NCI-H524 treated with DMSO at 0.1 percent for 48 hours (cell line): ENCODE measurements around the gene TGFBR3.

ENCODE experiments used
- DNase-seq: peaks from one replicate; lab custom pipeline; 2025; lab: John Stamatoyannopoulos, UW

The TGFBR3 gene

DNA sequence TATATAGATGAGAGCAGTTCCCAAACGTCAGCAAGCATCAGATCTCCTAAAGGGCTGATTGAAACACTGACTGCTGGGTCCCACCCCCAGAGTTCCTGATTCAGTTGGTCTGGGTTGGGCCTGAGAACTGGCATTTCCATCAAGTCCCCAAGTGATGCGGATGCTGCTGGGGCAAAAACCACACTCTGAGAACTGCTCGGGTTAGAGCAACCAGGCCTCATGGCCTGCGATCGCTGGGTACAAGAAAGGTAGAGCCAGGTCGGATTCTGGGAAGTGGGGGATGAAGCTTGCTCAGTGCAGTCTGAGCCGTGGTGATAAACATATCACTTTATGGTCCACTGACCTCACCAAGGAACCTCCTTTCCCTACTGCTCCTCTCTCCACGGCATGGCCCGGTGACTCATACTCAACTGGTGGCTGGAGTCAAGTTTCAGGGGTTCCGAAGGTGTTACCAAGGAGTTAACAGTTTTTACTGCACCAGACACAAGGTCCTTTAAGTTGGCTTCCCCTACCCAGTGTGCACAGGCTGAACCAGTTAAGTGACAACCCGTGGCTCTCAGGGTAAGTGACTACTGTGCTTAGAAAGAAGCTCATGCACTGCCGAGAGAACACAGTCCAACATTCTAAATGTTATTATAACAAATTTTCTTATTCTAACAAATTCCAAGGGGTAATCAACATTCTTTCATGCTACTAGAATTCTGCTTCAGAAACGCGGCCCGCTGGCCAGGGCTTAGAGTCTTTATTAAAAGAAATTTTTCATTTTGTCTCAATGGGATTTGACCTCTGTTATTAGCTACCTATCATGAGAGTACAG, 153.5 kb downstream of the TGFBR3 start:
- no peak for DNase-seq

- no peak for DNase-seq
Observed at GRCh38 chr1:91731815-91732214, 154.1 kb downstream of the TGFBR3 start.

DNA sequence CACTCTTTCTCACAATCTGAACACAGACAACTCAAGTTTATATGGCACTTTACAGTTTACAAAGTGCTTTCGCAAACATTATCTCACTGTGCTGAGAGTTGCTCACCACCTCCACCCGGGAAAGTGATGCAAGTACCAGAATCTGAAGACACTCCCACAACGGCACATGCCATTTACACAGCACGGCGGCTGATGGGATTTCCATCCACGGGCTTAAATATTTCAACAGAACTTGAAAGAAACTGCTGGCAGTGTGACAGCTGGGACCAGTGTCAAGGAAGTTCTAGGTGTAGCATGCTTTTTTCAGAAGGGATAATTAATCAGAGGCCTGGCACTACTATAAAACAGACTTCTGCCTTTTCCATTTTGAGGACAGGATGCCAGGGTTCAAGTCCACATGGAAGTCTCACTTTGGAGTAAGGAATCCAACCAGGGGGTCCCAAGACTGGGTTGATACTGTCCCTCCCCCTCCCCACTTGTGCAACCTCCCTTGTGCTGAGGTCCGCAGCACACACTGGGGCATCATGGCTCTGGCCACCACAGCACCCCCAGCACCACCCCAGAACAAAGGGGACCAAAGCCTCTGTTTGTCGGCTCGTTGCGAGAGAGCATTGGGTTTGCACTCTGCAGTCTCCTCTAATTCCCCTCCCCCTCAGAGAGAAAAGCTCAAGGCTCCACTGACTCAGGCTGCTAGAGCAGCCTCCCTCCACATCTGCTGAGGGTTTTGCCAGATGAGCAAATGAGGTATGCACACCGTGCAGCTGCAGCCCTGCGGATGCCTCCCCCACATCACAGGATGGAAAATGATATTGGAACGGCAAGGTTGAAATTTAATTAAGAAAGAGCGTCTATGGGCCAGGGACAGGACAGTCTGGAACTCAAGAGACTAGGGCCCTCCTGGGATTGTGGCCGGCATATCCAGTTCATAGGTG, 154.9 kb downstream of the TGFBR3 start:
- no peak for DNase-seq

DNA sequence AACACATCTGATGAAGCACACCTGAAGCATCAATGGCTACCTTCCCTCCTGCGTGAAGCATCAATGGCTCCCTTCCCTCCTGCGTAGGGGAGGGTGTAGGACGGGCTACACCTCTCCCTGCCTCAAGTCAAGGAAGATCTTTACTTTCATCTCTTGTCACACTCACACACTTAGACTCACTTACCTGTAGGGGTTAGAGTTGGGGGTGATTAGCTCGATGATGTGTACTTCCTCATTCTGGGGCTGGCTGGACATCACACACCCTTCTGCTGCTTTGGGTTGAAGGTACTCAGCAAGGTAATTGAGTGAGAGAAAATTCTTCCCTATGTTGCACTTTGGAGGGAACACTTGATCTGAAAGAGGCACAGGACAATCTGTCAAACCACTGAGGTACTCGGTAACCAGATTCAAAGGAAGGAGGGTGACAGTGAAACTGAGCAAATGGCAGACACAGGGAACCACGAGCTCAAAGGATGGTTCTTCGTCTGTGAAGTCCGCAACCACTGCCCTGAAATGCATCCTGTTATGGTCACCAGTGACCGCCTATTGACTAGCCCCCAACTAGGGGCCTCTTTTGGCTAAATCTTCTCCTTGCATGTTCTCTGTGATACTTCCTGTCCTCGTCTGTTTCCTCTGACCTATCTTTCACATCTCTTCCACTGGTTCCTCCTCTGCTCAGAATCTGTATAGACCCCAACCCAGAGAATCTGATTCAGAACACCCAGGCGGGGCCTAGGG, 156.2 kb downstream of the TGFBR3 start:
- DNase-seq: no peak

GRCh38 chr1:91727763-91728162, 158.2 kb downstream of the TGFBR3 start:
- DNase-seq: no peak

DNA sequence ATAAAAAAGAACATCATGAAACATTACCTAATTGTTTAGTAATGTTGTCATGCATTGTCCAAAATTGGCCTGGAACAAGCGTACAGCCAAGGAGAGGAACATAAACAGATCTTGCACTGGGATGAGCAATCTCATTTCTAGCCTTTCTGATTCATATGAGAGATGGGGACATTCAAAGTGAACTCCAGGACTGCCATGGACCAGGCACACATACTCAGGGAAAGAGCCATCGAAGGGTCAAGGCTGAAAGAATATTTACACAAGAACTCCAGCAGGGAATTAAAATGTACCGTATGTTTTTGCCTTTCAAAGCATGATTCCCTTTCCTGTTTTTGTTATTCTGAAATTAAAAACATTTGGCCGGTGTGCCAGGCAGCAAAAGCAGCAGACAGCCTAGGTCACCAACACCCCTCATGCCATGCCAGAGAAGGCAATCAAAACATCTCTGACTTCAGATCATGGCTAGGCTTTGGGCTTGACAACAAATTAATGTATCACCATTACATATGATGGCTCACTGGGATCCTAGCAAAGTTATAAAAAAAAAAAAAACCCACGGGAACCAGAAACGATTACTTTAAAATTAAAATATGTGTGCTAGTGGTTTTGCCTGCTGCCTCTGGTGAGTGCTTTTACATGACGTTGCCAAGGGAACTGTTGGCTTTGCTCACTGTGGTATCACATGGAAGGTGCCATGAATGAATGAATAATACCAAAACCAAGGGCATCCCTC, 159.8 kb downstream of the TGFBR3 start:
- no peak for DNase-seq

- no peak for DNase-seq
Observed at GRCh38 chr1:91725618-91725988, 160.3 kb downstream of the TGFBR3 start.

DNA sequence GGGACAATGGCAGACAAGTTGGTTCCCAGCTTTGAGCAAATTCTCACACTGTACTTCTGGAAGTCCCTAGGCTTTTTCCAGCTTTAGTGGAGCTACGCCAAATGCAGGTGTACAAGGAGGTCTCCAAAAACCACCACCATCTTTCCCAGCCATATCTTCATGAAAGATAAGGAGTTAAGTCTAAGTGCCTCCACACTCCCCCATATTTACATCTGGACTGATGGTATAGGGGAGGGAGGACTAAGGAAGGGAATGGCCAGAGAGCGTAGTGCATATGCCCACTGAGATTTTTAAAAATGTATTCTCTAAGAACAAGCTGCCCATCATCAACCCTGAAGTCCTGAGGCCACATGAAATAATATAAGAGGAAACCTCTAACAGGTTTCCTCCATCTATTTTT, 161.3 kb downstream of the TGFBR3 start:
- no peak for DNase-seq

- DNase-seq: no peak
Observed at GRCh38 chr1:91724231-91724630, 161.7 kb downstream of the TGFBR3 start.

- no peak for DNase-seq
Observed at GRCh38 chr1:91720044-91720443, 165.9 kb downstream of the TGFBR3 start.

GRCh38 chr1:91718877-91719276, 167.1 kb downstream of the TGFBR3 start:
- no peak for DNase-seq

- DNase-seq: no peak
Observed at GRCh38 chr1:91718368-91718767, 167.6 kb downstream of the TGFBR3 start.

DNA sequence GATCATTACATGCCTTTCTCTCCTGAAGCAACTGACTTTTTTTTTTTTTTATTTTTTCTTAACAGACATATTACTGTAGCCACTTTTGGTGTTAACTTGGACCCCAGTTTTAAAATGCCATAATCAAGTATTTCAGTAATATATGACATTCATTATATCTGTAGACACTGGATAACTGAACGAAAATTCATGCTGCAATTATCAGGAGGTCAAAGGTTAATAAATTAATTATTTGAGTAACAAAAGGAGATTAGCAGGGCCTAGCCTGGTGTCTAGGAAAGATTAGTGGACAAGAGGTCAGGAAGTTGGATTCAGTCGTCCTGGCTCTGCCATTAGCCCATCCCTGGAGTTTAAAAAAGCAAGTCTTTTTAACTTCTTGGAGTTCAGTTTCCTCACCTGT, 168.1 kb downstream of the TGFBR3 start:
- no peak for DNase-seq

GRCh38 chr1:91716339-91716738, 169.6 kb downstream of the TGFBR3 start:
- no peak for DNase-seq

GRCh38 chr1:91715416-91716000, 170.4 kb downstream of the TGFBR3 start:
- no peak for DNase-seq

- peak; percentile 85 for DNase-seq
Observed at GRCh38 chr1:91714867-91715381, 171.0 kb downstream of the TGFBR3 start.

- DNase-seq: peak; percentile 42
Observed at GRCh38 chr1:91712981-91713841, 172.7 kb downstream of the TGFBR3 start.

DNA sequence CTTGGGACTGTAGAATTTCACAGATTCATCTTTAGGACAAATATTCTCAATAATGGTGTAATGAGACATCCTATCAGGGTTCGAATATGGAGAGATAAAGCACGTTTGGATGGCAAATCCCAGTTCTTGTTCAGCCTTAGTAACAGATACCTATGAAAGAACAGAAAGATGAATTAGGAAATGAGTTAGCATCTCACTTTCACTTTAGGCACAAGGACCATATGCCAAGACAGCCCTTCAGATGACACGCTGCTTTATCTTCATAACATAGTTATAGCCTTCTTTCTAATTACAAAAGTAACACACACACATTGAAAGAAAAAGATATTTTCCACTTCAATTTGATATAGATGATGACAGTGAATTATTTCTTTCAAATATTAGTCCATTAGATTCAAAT, 173.6 kb downstream of the TGFBR3 start:
- peak; percentile 26 for DNase-seq

- no peak for DNase-seq
Observed at GRCh38 chr1:91711504-91712247, 174.3 kb downstream of the TGFBR3 start.
